AG10803 (cell line): ENCODE data around the gene CAMKMT.
A peak's percentile ranks its signal among the peaks of the same experiment; 100 is the strongest.

Experiments
- DNase-seq: peaks from one replicate; pipeline ENCODE4 v3.0.0; 2010; ENCODE audit warnings: low read depth
- H3K4me3 ChIP-seq: 2 replicates; pipeline ENCODE4 v1.5.1; 2011; ENCODE audit warnings: mild to moderate bottlenecking, low read length, control low read depth
- CTCF ChIP-seq: conservative IDR thresholded peaks from 2 replicates; pipeline ENCODE4 v1.5.1; 2011; ENCODE audit warnings: mild to moderate bottlenecking, low read length, control low read depth, inconsistent platforms

Gene CAMKMT

GRCh38 chr2:44569491-44569890 lies 207.7 kb downstream of the CAMKMT start:
- no peak for TF ChIP-seq CTCF
- no peak for DNase-seq
- H3K4me3 ChIP-seq: no peak overlapping the region

- no peak for TF ChIP-seq CTCF
- H3K4me3 ChIP-seq: no peak overlapping the region
- DNase-seq: no peak
Observed at GRCh38 chr2:44570271-44570670, 208.5 kb downstream of the CAMKMT start.

GRCh38 chr2:44570777-44571176 lies 209.0 kb downstream of the CAMKMT start:
- DNase-seq: no peak
- H3K4me3 ChIP-seq: no peak overlapping the region
- TF ChIP-seq CTCF: no peak

- H3K4me3 ChIP-seq: no peak overlapping the region
- DNase-seq: peak; percentile 7
- TF ChIP-seq CTCF: no peak
Observed at GRCh38 chr2:44572196-44572900, 210.6 kb downstream of the CAMKMT start.

- no peak for DNase-seq
Observed at GRCh38 chr2:44573996-44574395, 212.2 kb downstream of the CAMKMT start.

GRCh38 chr2:44578471-44579093 lies 216.8 kb downstream of the CAMKMT start:
- no peak for TF ChIP-seq CTCF
- H3K4me3 ChIP-seq: no peak overlapping the region
- DNase-seq: peak; percentile 73

More at GRCh38 chr2:44573996-44574395, 212.2 kb downstream of the CAMKMT start:
- H3K4me3 ChIP-seq: no peak overlapping the region
- no peak for TF ChIP-seq CTCF
